GM12878 (cell line): ENCODE results near the gene ENDOU. TPM values are rescaled to one million over a fixed set of nuclear protein-coding genes. Genes with fewer than 3 reads are reported as not detected.

Experiments
- ATAC-seq: fragments of 200-7000 bp; cut with Tn5 transposase; 3 replicates; pipeline ENCODE4 v1.9.1; 2020; ENCODE audit warnings: mild to moderate bottlenecking, moderate library complexity
- BruUV-seq: library from RNA; stranded (reverse); fragments of 400-500 nt; replicated peaks from 2 replicates; lab custom pipeline; 2021; lab: Mats Ljungman, UMichigan
- CTCF ChIA-PET: fragments of 300-600 bp; sonication (Branson Sonifier 250); formaldehyde crosslinking; extraction: SDS; loops from one replicate; lab custom pipeline; 2021; ENCODE audit warnings: inconsistent platforms; lab: Yijun Ruan, JAX
- POLR2A ChIA-PET: fragments of 350-600 bp; formaldehyde crosslinking; extraction: SDS; loops from one replicate; lab custom pipeline; 2021; ENCODE audit warnings: inconsistent platforms; lab: Charles Lee
- RAD21 ChIA-PET: fragments of 300-600 bp; sonication (Branson Sonifier 250); formaldehyde crosslinking; loops from one replicate; lab custom pipeline; 2023; ENCODE audit warnings: antibody characterized with exemption; ENCODE audit not compliant: unreplicated experiment; lab: Charles Lee
- SMC1A ChIA-PET: fragments of 300-600 bp; sonication (Branson Sonifier 250); formaldehyde crosslinking; loops from one replicate; lab custom pipeline; 2023; ENCODE audit not compliant: unreplicated experiment, uncharacterized antibody; lab: Charles Lee
- DNase-seq: peaks from one replicate; pipeline ENCODE4 v3.0.0-alpha.2; 2011; ENCODE audit warnings: low read depth, low spot score
- FAIRE-seq: peaks from 3 replicates; lab custom pipeline; 2011; peaks lifted over from hg19 to GRCh38; lab: Jason Lieb, UNC
- H2AFZ ChIP-seq: 2 replicates; pipeline ENCODE4 v1.6.0; 2011; ENCODE audit warnings: low read depth, low read length, control low read depth; ENCODE audit not compliant: control insufficient read depth
- H3K27ac ChIP-seq: 2 replicates; pipeline ENCODE4 v1.5.1; 2011; ENCODE audit warnings: control low read depth; ENCODE audit not compliant: control insufficient read depth, insufficient read depth
- H3K27me3 ChIP-seq, 2 experiments: replicated peaks in 1 of 2; 2 replicates each; pipeline versions ENCODE4 v1.6.0 to v1.6.1; 2011; ENCODE audit warnings: low read length in 1 of 2; ENCODE audit not compliant: control insufficient read depth in 2 of 2, insufficient read depth in 2 of 2
- H3K36me3 ChIP-seq, 2 experiments: 2 replicates each; pipeline ENCODE4 v1.5.1; 2011; ENCODE audit warnings: low read length in 1 of 2; ENCODE audit not compliant: control insufficient read depth in 2 of 2, insufficient read depth in 2 of 2
- H3K4me1 ChIP-seq: 2 replicates; pipeline ENCODE4 v1.6.1; 2011; ENCODE audit warnings: mild to moderate bottlenecking, low read length, moderate library complexity, mixed read lengths; ENCODE audit not compliant: control insufficient read depth, insufficient read depth
- H3K4me2 ChIP-seq: 2 replicates; pipeline ENCODE4 v1.6.0; 2011; ENCODE audit warnings: control low read depth; ENCODE audit not compliant: control insufficient read depth, insufficient read depth
- H3K4me3 ChIP-seq: fragments of 200-600 bp; sonication (generic); 2 replicates; pipeline ENCODE4 v1.5.1; 2016
- H3K79me2 ChIP-seq: 2 replicates; pipeline ENCODE4 v1.6.0; 2011; ENCODE audit warnings: low read length; ENCODE audit not compliant: control insufficient read depth, insufficient read depth
- H3K9ac ChIP-seq: 2 replicates; pipeline ENCODE4 v1.8.0; 2011; ENCODE audit warnings: low read length, control low read depth, mixed read lengths; ENCODE audit not compliant: control insufficient read depth, insufficient read depth
- H3K9me3 ChIP-seq: replicated peaks from 3 replicates; pipeline ENCODE4 v1.5.1; 2011; ENCODE audit warnings: mild to moderate bottlenecking, low read length; ENCODE audit not compliant: control insufficient read depth, insufficient read depth
- H4K20me1 ChIP-seq: 2 replicates; pipeline ENCODE4 v1.6.0; 2011; ENCODE audit not compliant: control insufficient read depth, insufficient read depth
- CBX5 ChIP-seq: sonication (generic); IDR thresholded peaks from 2 replicates; pipeline ENCODE4 v1.6.1; 2016; ENCODE audit warnings: low read depth, moderate library complexity, mild to moderate bottlenecking, inconsistent platforms
- EED ChIP-seq: sonication (generic); IDR thresholded peaks from 2 replicates; pipeline ENCODE4 v1.6.1; 2016; ENCODE audit warnings: antibody characterized with exemption, low read depth
- HDGF ChIP-seq: fragments of 450-650 bp; IDR thresholded peaks from 2 replicates; pipeline ENCODE4 v1.6.1; 2016; ENCODE audit warnings: antibody characterized with exemption
- KAT2A ChIP-seq: conservative IDR thresholded peaks from 2 replicates; pipeline ENCODE4 v1.6.1; 2011; ENCODE audit warnings: low read depth, low read length; ENCODE audit not compliant: control insufficient read depth
- MAX ChIP-seq: IDR thresholded peaks from 2 replicates; pipeline ENCODE4 v1.6.1; 2012; ENCODE audit warnings: low read depth, low read length, improper control_type of control experiment
- NKRF ChIP-seq: fragments of 450-650 bp; conservative IDR thresholded peaks from 2 replicates; pipeline ENCODE4 v1.6.1; 2017; ENCODE audit warnings: mild to moderate bottlenecking, moderate library complexity
- POLR2AphosphoS2 ChIP-seq: IDR thresholded peaks from 2 replicates; pipeline ENCODE4 v1.6.1; 2011; ENCODE audit warnings: low read depth, mild to moderate bottlenecking, low read length, improper control_type of control experiment, moderate library complexity
- RELB ChIP-seq: fragments of 450-650 bp; IDR thresholded peaks from 2 replicates; pipeline ENCODE4 v1.6.1; 2017; ENCODE audit warnings: low read depth, mild to moderate bottlenecking, moderate library complexity
- ZBTB40 ChIP-seq: fragments of 450-650 bp; IDR thresholded peaks from 2 replicates; pipeline ENCODE4 v1.6.1; 2016; ENCODE audit warnings: mild to moderate bottlenecking, moderate library complexity, borderline replicate concordance
- WGBS: methylation state at CpG from one replicate; pipeline ENCODE4 v1.1.6; 2016; ENCODE audit warnings: low lambda C conversion rate; ENCODE audit not compliant: insufficient replicate concordance, insufficient coverage; ENCODE audit errors: missing lambda C conversion rate; 5-methylcytosine and 5-hydroxymethylcytosine counted together
- in situ Hi-C: fragments of 300-500 bp; cut with MboI; formaldehyde crosslinking; loops from 9 replicates; pipeline ENCODE4 v1.14.3; 2018; ENCODE audit warnings: mixed read lengths
- intact Hi-C: fragments of 100-400 bp; cut with micrococcal nuclease; formaldehyde crosslinking; loops from one replicate; pipeline ENCODE4 v1.14.2; 2022; ENCODE audit not compliant: unreplicated experiment
- polyA plus RNA-seq, 11 experiments: library from polyadenylated mRNA; depleted of rRNA in 4 of 11; unstranded in 6 of 11; stranded (reverse) in 5 of 11; fragments of >200 nt; fragmentation: Nextera tagmentation in 4 of 11; fragmentation: Illumina TruSeq in 1 of 11; extraction: Ambion mirVana in 4 of 11; extraction: Trizol in 1 of 11; gene quantifications; 1 replicate in 1 of 11; 2 replicates in 10 of 11; pipeline versions ENCODE4 v1.2.1 to v1.2.3, GENCODE V29; 2011 to 2016; ENCODE audit warnings: inconsistent platforms in 2 of 11, missing spikeins in 2 of 11, low read depth in 1 of 11
- total RNA-seq, 4 experiments: library from RNA; depleted of rRNA in 3 of 4; stranded (reverse); fragments of >200 nt in 3 of 4; fragmentation: Illumina TruSeq in 1 of 4; extraction: Trizol in 1 of 4; gene quantifications; 2 replicates each; pipeline versions ENCODE4 v1.2.1 to v1.2.3, GENCODE V29; 2013 to 2021

ENDOU gene
- total and polyA plus RNA-seq, 10 of the 15 experiments (the other 5 are each of a cell fraction or from before 2014, with no cell fraction given), result 0.03 to 0.17 (median 0.10) TPM; not detected in 4

- no peak overlapping the region for H3K27ac ChIP-seq
- SMC1A ChIA-PET, result interaction anchor here (6.5 kb wide), 1 partner anchor 13 kb away, joined by 60 read pairs; the partner anchor contains the start of gene ENDOU
- H2AFZ ChIP-seq, result no peak overlapping the region
- ATAC-seq (no peak), FAIRE-seq (no peak), DNase-seq (no peak)
- H3K4me1 ChIP-seq, result peaks cover 25% of the 10 kb centered on the region
- POLR2A ChIA-PET, result no interaction called here
- RAD21 ChIA-PET, result interaction anchor here (7.8 kb wide), 1 partner anchor 40 kb away, joined by 120 read pairs; no protein-coding TSS in a partner anchor
- no peak overlapping the region for H3K4me2 ChIP-seq
- H3K9me3 ChIP-seq, result no peaks in the 10 kb centered on the region
- 77% methylated on average over 14 of the region's 17 CpGs for WGBS
- intact Hi-C loops, result no loop called here
- no peak for TF ChIP-seq NKRF
- no peak for TF ChIP-seq EED
- no peak for TF ChIP-seq HDGF
- no peak for TF ChIP-seq POLR2AphosphoS2
- TF ChIP-seq ZBTB40, result no peak
- no peak for TF ChIP-seq RELB
- TF ChIP-seq CBX5, result no peak
- no peak for TF ChIP-seq MAX
- TF ChIP-seq KAT2A, result no peak
- H4K20me1 ChIP-seq, result no peaks in the 10 kb centered on the region
- H3K79me2 ChIP-seq, result no peaks in the 10 kb centered on the region
- no TSS peak for BruUV-seq
- in situ Hi-C loops, result no loop called here
- no peak overlapping the region for H3K4me3 ChIP-seq
- H3K27me3 ChIP-seq, result no peaks in the 10 kb centered on the region
- no peak overlapping the region for H3K9ac ChIP-seq
- CTCF ChIA-PET, result interaction anchor here (1.6 to 7.9 kb wide), 2 partner anchors 16 to 22 kb away, joined by 3 to 151 read pairs; no protein-coding TSS in a partner anchor
- H3K36me3 ChIP-seq, result no peaks in the 10 kb centered on the region
Observed at GRCh38 chr12:47737936-47738594, 12.8 kb upstream of the ENDOU start.
